ENCODE results near the gene IL4R. TPM values are rescaled to one million over a fixed set of nuclear protein-coding genes. Genes with fewer than 3 reads are reported as not detected.

IL4R gene
- total and polyA plus RNA-seq, 2 of the 13 experiments (the other 11 are each of a cell fraction or from before 2014, with no cell fraction given): 15.9 to 49.6 TPM

- WGBS (ENCODE audit: low lambda C conversion rate): 98% methylated on average over 3 of the region's 3 CpGs
- H3K9ac ChIP-seq (ENCODE audit: insufficient read depth, low read depth, low read length): no peak overlapping the region
- no peaks in the 10 kb centered on the region for H3K27me3 ChIP-seq (ENCODE audit: control insufficient read depth in 1 of 2, insufficient read depth in 2 of 2, low read length in 2 of 2)
- intact Hi-C loops (cut with micrococcal nuclease; ENCODE audit: unreplicated experiment): no loop called here
- DNase-seq (ENCODE audit: low spot score) (no peak), FAIRE-seq (no peak), ATAC-seq (no peak)
- H3K36me3 ChIP-seq (replicated peaks in 1 of 2; ENCODE audit: control insufficient read depth in 1 of 2, insufficient read depth in 2 of 2, low read length in 2 of 2): peaks cover 29 to 69% of the 10 kb centered on the region in 2 experiments
- CTCF ChIA-PET (ENCODE audit: low intra/inter-chr PET ratio, low total read pairs): no interaction called here
- no peaks in the 10 kb centered on the region for H3K4me1 ChIP-seq (ENCODE audit: insufficient read depth, low read length)
- POLR2A ChIA-PET: no interaction called here
- BruUV-seq (replicated peaks): no TSS peak
- no peak overlapping the region for H3K27ac ChIP-seq (ENCODE audit: extremely low read length, insufficient read depth, low read length)
- no peaks in the 10 kb centered on the region for H3K9me3 ChIP-seq (ENCODE audit: low read length)
- no peaks in the 10 kb centered on the region for H3K79me2 ChIP-seq (ENCODE audit: insufficient read depth, low read length)
- no peaks in the 10 kb centered on the region for H4K20me1 ChIP-seq (ENCODE audit: insufficient read depth, low read length)
- H3K4me3 ChIP-seq (replicated peaks in 1 of 3; ENCODE audit: insufficient read depth in 1 of 3, low read depth in 2 of 3, low read length in 3 of 3): no peak overlapping the region
- no peak for TF ChIP-seq TCF7 (IDR thresholded peaks at IDR 0.05; ENCODE audit: low read depth)
- no peak for TF ChIP-seq FOXC1 (CRISPR knock-in tag; IDR thresholded peaks at IDR 0.05; ENCODE audit: borderline replicate concordance)
- no peak for TF ChIP-seq ZHX2 (IDR thresholded peaks at IDR 0.05; ENCODE audit: low read depth)
- no peak for TF ChIP-seq ZHX2 (CRISPR knock-in tag; IDR thresholded peaks at IDR 0.05; ENCODE audit: borderline replicate concordance)
- in situ Hi-C loops (cut with HindIII; ENCODE audit: extremely low pct_ligation_motif_present, low pct_unique_long_range_greater_than_20kb): no loop called here
- H2AFZ ChIP-seq (ENCODE audit: low read length): no peak overlapping the region
- H3K4me2 ChIP-seq (ENCODE audit: low read depth, low read length): no peak overlapping the region
Measured at GRCh38 chr16:27350006-27350405, 36.2 kb downstream of the IL4R start.

Measured in HepG2 (cell line).